GM23338 (cell line): Measurements from ENCODE around the gene MAN1A2.

Experiments
- POLR2AphosphoS5 ChIP-seq: IDR thresholded peaks from 2 replicates; pipeline ENCODE4 v1.6.1; 2016; ENCODE audit warnings: antibody characterized with exemption, low read depth
- TF ChIP-seq, protein P1 (sequence below): IDR thresholded peaks from 2 replicates; pipeline ENCODE4 v1.6.1; 2016; ENCODE audit warnings: antibody characterized with exemption
- TF ChIP-seq, protein P2 (sequence below), 2 experiments: fragments of 200-600 bp in 1 of 2; sonication (generic) in 1 of 2; conservative IDR thresholded peaks; 2 replicates each; pipeline versions ENCODE4 v1.5.1 to v1.6.1; 2016 to 2017; ENCODE audit warnings: antibody characterized with exemption in 2 of 2, low read depth in 2 of 2, mild to moderate bottlenecking in 2 of 2, moderate library complexity in 1 of 2

DNA sequence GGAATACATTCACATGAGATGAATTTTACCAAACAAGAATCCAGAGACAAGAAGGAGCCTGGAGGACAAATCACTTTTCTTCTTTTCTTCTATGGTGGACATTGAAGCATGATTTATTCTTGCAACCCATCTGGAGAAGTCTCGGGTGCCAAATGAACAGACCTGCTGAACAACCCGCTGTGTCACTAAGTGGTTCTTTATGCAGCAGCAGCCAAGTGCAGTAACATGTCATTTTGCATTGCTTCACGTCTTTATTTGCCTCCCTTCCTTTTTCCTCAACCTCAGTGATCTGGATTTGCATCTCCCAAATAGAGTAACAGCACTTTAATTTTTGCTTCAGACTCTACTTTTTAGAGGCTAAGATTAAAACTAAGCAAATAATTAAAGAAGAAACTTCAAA is 188.6 kb downstream of the MAN1A2 start:
- TF ChIP-seq, protein P1, sequence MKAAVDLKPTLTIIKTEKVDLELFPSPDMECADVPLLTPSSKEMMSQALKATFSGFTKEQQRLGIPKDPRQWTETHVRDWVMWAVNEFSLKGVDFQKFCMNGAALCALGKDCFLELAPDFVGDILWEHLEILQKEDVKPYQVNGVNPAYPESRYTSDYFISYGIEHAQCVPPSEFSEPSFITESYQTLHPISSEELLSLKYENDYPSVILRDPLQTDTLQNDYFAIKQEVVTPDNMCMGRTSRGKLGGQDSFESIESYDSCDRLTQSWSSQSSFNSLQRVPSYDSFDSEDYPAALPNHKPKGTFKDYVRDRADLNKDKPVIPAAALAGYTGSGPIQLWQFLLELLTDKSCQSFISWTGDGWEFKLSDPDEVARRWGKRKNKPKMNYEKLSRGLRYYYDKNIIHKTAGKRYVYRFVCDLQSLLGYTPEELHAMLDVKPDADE, result no peak
- no peak for TF ChIP-seq POLR2AphosphoS5
- TF ChIP-seq, protein P2, sequence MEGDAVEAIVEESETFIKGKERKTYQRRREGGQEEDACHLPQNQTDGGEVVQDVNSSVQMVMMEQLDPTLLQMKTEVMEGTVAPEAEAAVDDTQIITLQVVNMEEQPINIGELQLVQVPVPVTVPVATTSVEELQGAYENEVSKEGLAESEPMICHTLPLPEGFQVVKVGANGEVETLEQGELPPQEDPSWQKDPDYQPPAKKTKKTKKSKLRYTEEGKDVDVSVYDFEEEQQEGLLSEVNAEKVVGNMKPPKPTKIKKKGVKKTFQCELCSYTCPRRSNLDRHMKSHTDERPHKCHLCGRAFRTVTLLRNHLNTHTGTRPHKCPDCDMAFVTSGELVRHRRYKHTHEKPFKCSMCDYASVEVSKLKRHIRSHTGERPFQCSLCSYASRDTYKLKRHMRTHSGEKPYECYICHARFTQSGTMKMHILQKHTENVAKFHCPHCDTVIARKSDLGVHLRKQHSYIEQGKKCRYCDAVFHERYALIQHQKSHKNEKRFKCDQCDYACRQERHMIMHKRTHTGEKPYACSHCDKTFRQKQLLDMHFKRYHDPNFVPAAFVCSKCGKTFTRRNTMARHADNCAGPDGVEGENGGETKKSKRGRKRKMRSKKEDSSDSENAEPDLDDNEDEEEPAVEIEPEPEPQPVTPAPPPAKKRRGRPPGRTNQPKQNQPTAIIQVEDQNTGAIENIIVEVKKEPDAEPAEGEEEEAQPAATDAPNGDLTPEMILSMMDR (conservative IDR thresholded peaks at IDR 0.05; ENCODE audit: low read depth in 2 of 2), result no peak
